ENCODE results near the gene NKX2-2. TPM values are rescaled to one million over a fixed set of nuclear protein-coding genes. Genes with fewer than 3 reads are reported as not detected.

NKX2-2 gene
- total RNA-seq, 4 donors from 2014 or later, result not detected

DNA sequence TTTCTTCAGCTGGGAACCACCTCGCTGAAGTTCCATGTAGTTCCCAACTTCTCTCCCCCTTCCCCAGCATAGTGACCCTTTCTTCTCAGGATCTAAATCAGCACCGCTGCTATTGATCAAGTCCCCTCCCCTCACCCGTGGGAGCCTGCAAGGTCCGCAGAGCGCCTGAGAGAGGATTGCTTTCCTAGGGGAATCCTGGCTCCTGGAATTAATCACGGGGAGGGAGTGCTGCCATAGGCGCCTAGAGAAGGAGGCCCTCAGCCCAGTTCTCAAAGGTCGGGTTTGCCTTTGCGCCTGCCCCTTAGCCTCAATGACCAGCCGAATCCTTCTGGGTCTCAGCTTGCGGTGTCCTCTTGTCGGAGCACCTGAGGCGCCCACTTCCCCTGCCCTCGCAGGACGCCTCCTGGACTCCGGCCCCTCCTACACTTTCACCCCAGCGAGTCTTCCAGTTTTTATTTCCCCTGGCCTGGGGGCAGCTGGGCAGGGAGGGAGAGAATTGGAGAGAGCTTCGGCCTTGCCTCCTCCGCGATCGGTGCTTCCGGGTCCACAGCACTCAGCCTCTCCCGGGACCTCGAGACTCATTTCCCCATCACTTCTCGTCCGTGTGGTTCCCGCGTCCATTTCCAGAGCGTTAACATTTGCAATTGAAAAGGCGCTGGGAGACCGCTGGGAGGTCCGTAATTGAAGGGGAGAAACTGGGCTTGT, 3.1 kb upstream of the NKX2-2 start:
- no peak for DNase-seq (ENCODE audit: low spot score in 2 of 2)
- TF ChIP-seq, protein P1, sequence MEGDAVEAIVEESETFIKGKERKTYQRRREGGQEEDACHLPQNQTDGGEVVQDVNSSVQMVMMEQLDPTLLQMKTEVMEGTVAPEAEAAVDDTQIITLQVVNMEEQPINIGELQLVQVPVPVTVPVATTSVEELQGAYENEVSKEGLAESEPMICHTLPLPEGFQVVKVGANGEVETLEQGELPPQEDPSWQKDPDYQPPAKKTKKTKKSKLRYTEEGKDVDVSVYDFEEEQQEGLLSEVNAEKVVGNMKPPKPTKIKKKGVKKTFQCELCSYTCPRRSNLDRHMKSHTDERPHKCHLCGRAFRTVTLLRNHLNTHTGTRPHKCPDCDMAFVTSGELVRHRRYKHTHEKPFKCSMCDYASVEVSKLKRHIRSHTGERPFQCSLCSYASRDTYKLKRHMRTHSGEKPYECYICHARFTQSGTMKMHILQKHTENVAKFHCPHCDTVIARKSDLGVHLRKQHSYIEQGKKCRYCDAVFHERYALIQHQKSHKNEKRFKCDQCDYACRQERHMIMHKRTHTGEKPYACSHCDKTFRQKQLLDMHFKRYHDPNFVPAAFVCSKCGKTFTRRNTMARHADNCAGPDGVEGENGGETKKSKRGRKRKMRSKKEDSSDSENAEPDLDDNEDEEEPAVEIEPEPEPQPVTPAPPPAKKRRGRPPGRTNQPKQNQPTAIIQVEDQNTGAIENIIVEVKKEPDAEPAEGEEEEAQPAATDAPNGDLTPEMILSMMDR (IDR thresholded peaks at IDR 0.05), result no peak
- no peak for TF ChIP-seq POLR2A (IDR thresholded peaks at IDR 0.05)
- no peak overlapping the region for H3K4me3 ChIP-seq (ENCODE audit: low read depth, poor library complexity, severe bottlenecking)
- whole genome bisulfite sequencing, 2 donors, result 3 to 6% methylated on average over 32 of the region's 32 CpGs
- intact Hi-C loops (cut with DNase I; ENCODE audit: low total_unique reads), result no loop called here

DNA sequence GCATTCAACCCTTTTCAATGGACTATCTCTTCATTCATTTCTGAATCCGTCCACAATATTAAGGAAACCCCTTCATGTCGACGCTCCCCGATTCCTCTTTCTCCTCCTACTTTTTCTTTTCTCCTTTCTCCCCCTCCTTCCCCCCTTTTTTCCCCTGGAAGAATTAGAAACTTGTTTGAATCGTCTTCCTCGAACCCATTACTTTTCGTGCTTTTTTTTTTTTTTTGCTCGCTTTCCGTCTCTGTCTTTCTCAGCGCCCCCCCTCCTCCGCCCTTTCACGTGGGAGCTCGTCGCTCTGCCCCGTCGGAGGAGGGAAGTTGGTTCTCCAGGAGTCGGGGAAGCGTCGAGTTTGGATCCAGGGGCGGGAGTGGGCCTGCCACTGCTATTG, 2.3 kb upstream of the NKX2-2 start:
- no peak for DNase-seq (ENCODE audit: low spot score in 2 of 2)
- no peak overlapping the region for H3K4me3 ChIP-seq (ENCODE audit: low read depth, poor library complexity, severe bottlenecking)
- TF ChIP-seq, protein P1 (IDR thresholded peaks at IDR 0.05), result no peak
- TF ChIP-seq POLR2A (IDR thresholded peaks at IDR 0.05), result no peak
- intact Hi-C loops (cut with DNase I; ENCODE audit: low total_unique reads), result no loop called here
- WGBS, 2 donors, result 4 to 5% methylated on average over 20 of the region's 20 CpGs

DNA sequence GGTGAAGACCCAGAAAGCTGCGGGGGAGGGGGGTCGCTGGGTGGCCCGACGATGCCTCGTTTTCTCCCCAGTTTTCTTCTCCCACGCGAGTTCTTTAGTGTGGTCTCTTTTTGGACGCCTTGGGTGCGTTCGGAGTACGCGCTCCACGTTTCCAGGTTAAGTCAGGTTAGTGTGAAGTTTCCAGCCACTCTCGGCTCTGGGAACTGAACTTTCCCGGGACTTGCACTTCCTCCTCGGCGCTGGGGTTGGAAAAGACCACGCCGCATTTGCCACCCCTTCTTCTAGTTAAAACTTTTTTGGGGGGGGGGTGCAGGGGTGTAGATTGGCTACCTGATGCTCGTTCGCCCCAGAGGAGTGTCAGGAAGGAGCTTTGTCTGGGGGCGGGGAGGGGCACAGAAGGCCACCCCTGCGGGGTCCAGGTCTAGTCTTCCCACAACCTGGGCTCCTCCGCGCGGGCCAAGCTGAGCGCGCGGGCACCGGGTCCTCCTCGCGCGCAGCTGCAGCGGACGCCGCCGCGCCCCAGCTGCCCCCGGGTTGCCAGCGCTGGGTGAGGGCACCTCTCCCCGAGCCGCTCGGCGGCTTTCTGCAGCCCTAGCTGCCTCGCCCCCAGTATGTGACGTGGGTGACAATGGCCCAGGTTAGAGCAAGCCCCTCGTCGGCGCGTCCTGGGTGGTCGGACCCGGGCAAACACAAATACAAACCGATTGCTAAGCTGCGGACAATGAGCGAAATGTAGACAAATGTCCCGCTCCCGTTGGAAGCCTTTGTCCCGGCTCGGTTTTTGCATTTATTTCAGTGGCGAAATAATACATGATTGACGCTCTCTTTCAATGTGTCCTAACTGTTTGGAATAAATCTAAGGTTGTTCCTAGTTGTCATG, 1.7 kb upstream of the NKX2-2 start:
- no peak overlapping the region for H3K4me3 ChIP-seq (ENCODE audit: low read depth, poor library complexity, severe bottlenecking)
- DNase-seq (ENCODE audit: low spot score in 2 of 2), result no peak
- WGBS, 2 donors, result 3 to 9% methylated on average over 56 to 58 of the region's 61 CpGs
- intact Hi-C loops (cut with DNase I; ENCODE audit: low total_unique reads), result no loop called here
- TF ChIP-seq, protein P1 (IDR thresholded peaks at IDR 0.05), result no peak
- no peak for TF ChIP-seq POLR2A (IDR thresholded peaks at IDR 0.05)

DNA sequence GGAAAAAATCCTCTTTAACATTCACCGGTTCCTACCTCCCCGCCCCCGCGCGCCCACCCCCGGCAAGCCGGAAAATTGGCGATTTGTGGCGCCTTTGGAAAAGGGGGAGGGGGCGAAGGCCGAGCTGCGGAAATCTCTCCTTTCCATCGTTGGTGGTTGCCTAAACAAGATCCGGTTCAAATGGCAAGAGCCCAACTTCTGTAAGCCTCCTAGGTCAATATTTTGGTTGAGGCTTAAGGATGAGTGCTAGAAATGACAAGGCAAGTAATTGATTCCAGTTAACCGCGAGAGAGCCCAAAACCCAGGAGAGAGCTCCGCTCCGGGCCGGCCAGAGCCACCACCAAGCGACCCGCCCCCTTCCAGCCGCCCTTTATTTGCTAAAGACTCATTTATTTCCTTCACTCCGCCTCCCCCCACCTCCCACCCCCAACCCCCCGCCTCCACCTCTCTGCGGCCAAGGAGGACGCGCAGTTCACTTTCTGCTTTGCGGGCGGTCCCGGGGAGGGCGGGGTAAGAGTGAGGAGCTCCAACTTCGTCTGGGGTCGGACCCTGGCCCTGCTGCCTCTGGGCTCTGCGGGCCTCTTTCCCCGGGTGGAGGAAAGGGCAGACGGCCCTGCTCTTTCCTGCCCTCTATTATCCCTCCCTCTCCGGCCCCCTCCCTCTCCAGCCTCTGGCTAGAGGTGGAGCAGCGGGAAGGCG, 838 bp upstream of the NKX2-2 start:
- no peak overlapping the region for H3K4me3 ChIP-seq (ENCODE audit: low read depth, poor library complexity, severe bottlenecking)
- DNase-seq (ENCODE audit: low spot score in 2 of 2), result no peak
- intact Hi-C loops (cut with DNase I; ENCODE audit: low total_unique reads), result no loop called here
- TF ChIP-seq POLR2A (IDR thresholded peaks at IDR 0.05), result no peak
- TF ChIP-seq, protein P1 (IDR thresholded peaks at IDR 0.05), result no peak
- WGBS, 2 donors, result 2 to 4% methylated on average over 37 to 39 of the region's 39 CpGs

DNA sequence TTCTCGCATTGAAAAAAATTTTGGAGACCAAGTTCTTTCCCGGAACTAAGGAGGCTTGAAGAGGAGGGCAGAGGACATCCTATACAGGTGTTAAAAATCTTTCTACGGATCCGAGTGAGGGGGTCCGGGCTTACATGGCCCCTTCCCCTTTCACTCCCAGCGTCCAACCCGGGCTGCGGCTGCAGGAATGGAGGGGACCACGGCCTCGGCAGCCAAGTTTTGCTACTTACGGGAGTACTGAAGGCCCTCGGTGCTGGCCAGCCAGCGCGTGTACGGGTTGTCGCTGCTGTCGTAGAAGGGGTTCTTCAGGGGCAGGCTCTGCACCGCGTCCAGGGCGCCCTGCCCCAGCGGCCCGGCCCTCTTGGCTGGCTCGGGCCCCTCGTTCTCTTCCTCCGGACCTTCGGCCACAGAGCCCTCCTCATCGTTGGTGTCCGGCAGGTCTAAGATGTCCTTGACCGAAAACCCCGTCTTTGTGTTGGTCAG, 642 bp downstream of the NKX2-2 start:
- H3K4me3 ChIP-seq (ENCODE audit: low read depth, poor library complexity, severe bottlenecking), result no peak overlapping the region
- TF ChIP-seq, protein P1 (IDR thresholded peaks at IDR 0.05), result no peak
- TF ChIP-seq POLR2A (IDR thresholded peaks at IDR 0.05), result no peak
- no peak for DNase-seq (ENCODE audit: low spot score in 2 of 2)
- 2 to 5% methylated on average over 28 to 29 of the region's 30 CpGs for WGBS, 2 donors
- intact Hi-C loops (cut with DNase I; ENCODE audit: low total_unique reads), result no loop called here

Data from lower leg skin (tissue), 4 donors.